Ovary (tissue), 3 donors: ENCODE measurements around the gene LLCFC1.

Source experiments
- POLR2A ChIP-seq: fragments of 450-650 bp; IDR thresholded peaks from one replicate; pipeline ENCODE4 v1.6.1; 2017; ENCODE audit warnings: antibody characterized with exemption, mild to moderate bottlenecking, moderate library complexity
- TF ChIP-seq, protein P1 (sequence below), 3 donors: fragments of 450-650 bp in 2 of 3; fragments of 200-600 bp in 1 of 3; IDR thresholded peaks; one replicate each; pipeline versions ENCODE4 v1.5.1 to v1.8.0; 2016 to 2022; ENCODE audit warnings: antibody characterized with exemption in 3 of 3, mild to moderate bottlenecking in 1 of 3
- donor health status: DM: no; HTN: no; CAD: no.

- TF ChIP-seq, protein P1, sequence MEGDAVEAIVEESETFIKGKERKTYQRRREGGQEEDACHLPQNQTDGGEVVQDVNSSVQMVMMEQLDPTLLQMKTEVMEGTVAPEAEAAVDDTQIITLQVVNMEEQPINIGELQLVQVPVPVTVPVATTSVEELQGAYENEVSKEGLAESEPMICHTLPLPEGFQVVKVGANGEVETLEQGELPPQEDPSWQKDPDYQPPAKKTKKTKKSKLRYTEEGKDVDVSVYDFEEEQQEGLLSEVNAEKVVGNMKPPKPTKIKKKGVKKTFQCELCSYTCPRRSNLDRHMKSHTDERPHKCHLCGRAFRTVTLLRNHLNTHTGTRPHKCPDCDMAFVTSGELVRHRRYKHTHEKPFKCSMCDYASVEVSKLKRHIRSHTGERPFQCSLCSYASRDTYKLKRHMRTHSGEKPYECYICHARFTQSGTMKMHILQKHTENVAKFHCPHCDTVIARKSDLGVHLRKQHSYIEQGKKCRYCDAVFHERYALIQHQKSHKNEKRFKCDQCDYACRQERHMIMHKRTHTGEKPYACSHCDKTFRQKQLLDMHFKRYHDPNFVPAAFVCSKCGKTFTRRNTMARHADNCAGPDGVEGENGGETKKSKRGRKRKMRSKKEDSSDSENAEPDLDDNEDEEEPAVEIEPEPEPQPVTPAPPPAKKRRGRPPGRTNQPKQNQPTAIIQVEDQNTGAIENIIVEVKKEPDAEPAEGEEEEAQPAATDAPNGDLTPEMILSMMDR (IDR thresholded peaks at IDR 0.05) = no peak
- TF ChIP-seq POLR2A = no peak
Observed at GRCh38 chr7:142913051-142913450, 26.2 kb upstream of the LLCFC1 start.
